ENCODE measurements around the gene KHDC1L.

DNA sequence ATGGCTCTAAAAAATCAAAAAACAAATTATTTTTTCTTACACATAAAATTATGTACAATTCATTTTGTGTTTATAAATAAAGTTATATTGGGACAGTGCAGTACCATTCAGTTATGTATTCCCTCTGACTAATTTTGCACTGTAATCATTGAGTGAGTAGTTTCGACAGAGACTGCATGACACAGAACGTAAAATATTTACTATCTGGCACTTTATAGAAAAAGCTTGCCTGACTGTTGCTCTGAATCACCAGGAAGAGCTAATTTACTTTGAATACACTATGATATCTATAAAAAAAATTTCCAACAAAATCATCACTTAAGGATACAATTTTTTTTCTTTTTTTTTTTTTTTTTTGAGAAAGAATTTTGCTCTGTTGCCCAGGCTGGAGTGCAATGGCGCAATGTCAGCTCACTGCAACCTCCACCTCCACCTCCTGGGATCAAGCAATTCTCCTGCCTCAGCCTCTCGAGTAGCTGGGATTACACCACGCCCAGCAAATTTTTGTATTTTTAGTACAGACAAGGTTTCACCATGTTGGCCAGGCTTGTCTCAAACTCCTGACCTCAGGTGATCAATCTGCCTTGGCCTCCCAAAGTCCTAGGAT, 11.0 kb upstream of the KHDC1L start:
- no peak for TF ChIP-seq POLR2A (IDR thresholded peaks at IDR 0.05; ENCODE audit: low read depth, low read length)
- TF ChIP-seq POLR2AphosphoS5 (IDR thresholded peaks at IDR 0.05; ENCODE audit: low read depth, low read length), result no peak
- TF ChIP-seq TAF1 (IDR thresholded peaks at IDR 0.05; ENCODE audit: low read depth, low read length), result no peak
